Fibroblast of lung (primary cell): ENCODE measurements around the gene PGM1.

Experiments used
- EZH2 ChIP-seq: IDR thresholded peaks from 2 replicates; pipeline ENCODE4 v1.5.1; 2012; ENCODE audit warnings: low read length, control low read depth, mild to moderate bottlenecking; ENCODE audit errors: missing control alignments
- TF ChIP-seq, protein P1 (sequence below), 2 donors: IDR thresholded peaks in 1 of 2; conservative IDR thresholded peaks in 1 of 2; 1 replicate in 1 of 2; 2 replicates in 1 of 2; pipeline ENCODE4 v1.5.1; 2011 to 2012; ENCODE audit warnings: low read length in 2 of 2, control low read depth in 1 of 2, inconsistent platforms in 1 of 2, low read depth in 1 of 2, mild to moderate bottlenecking in 1 of 2

GRCh38 chr1:63635681-63636080, 42.5 kb downstream of the PGM1 start:
- TF ChIP-seq, protein P1, sequence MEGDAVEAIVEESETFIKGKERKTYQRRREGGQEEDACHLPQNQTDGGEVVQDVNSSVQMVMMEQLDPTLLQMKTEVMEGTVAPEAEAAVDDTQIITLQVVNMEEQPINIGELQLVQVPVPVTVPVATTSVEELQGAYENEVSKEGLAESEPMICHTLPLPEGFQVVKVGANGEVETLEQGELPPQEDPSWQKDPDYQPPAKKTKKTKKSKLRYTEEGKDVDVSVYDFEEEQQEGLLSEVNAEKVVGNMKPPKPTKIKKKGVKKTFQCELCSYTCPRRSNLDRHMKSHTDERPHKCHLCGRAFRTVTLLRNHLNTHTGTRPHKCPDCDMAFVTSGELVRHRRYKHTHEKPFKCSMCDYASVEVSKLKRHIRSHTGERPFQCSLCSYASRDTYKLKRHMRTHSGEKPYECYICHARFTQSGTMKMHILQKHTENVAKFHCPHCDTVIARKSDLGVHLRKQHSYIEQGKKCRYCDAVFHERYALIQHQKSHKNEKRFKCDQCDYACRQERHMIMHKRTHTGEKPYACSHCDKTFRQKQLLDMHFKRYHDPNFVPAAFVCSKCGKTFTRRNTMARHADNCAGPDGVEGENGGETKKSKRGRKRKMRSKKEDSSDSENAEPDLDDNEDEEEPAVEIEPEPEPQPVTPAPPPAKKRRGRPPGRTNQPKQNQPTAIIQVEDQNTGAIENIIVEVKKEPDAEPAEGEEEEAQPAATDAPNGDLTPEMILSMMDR (conservative IDR thresholded peaks at IDR 0.05 in 1 of 2, IDR thresholded peaks at IDR 0.05 in 1 of 2; ENCODE audit: low read depth in 1 of 2, low read length in 2 of 2): no peak
- no peak for TF ChIP-seq EZH2
